ENCODE results near the gene GRIPAP1. TPM values are rescaled to one million over a fixed set of nuclear protein-coding genes. Genes with fewer than 3 reads are reported as not detected.

Gene GRIPAP1
- polyA plus RNA-seq, 3 donors: 3.8 to 103 (median 10.7) TPM

DNA sequence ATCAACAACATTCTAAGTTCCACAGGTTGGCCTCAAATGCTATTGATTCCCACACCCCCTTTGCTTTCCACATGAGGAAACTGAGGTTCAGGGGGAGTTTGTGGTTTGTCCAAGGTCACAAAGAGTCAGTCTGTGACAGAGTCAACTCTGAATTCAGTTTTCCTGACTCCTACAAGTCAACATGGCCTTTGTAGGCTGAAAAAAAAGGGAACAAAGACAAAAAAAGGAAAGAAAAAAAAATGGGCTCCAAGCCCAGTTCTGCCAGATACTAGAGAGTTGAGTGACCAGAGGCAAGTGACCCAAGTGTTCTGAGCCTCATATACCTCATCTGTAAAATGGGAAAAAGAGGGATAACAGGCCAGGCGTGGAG is 66.8 kb downstream of the GRIPAP1 start:
- Mint-ChIP-seq H3K9me3 (peaks cover 0 to 3% (median 0%) of the 10 kb centered on the region in 7 donors), H3K4me3 (no peak overlapping the region), H3K36me3 (peaks cover 32 to 59% of the 10 kb centered on the region in 2 donors), H3K27me3 (ENCODE audit: low read depth in 3 of 3) (peaks cover 0 to 3% (median 1%) of the 10 kb centered on the region in 3 donors), H3K27ac (peak overlapping the region in 6 of 7 donors; percentile 35 to 81 (median 58)), H3K4me1 (peaks cover 44% of the 10 kb centered on the region)
- Histone ChIP-seq H3K79me2 (ENCODE audit: insufficient read depth, low read length) (peaks cover 29% of the 10 kb centered on the region), H3K4me3 (replicated peaks in 1 of 3; ENCODE audit: low read depth in 2 of 3, low read length in 3 of 3) (no peak overlapping the region), H3K4me2 (replicated peaks; ENCODE audit: extremely low read depth, low read length, poor library complexity, severe bottlenecking) (no peak overlapping the region), H3K9ac (ENCODE audit: insufficient read depth, low read length, poor library complexity, severe bottlenecking) (no peak overlapping the region), H2AFZ (ENCODE audit: insufficient read depth, low read depth, low read length, poor library complexity, severe bottlenecking) (no peak overlapping the region), H4K20me1 (ENCODE audit: insufficient read depth, low read length) (peaks cover 9% of the 10 kb centered on the region), H3K36me3 (replicated peaks in 1 of 2; ENCODE audit: control insufficient read depth in 1 of 2, insufficient read depth in 2 of 2, low read length in 2 of 2) (peaks cover 27 to 39% of the 10 kb centered on the region in 2 donors), H3K9me3 (replicated peaks in 1 of 2; ENCODE audit: control insufficient read depth in 1 of 2, insufficient read depth in 1 of 2, low read length in 2 of 2) (no peaks in the 10 kb centered on the region), H3K27ac (ENCODE audit: low read depth in 1 of 2, low read length in 2 of 2) (peak overlapping the region in 1 of 2 donors; percentile 42), H3K27me3 (ENCODE audit: control insufficient read depth in 2 of 2, insufficient read depth in 2 of 2, low read length in 2 of 2) (no peaks in the 10 kb centered on the region), H3K4me1 (ENCODE audit: control insufficient read depth in 1 of 2, insufficient read depth in 2 of 2, low read length in 2 of 2) (peaks cover 39 to 40% of the 10 kb centered on the region in 2 donors)
- no CpG with 5 or more reads among the region's 1 CpG for WGBS (ENCODE audit: insufficient coverage)
- intact Hi-C loops (cut with micrococcal nuclease): no loop called here
- TF ChIP-seq, protein P1, sequence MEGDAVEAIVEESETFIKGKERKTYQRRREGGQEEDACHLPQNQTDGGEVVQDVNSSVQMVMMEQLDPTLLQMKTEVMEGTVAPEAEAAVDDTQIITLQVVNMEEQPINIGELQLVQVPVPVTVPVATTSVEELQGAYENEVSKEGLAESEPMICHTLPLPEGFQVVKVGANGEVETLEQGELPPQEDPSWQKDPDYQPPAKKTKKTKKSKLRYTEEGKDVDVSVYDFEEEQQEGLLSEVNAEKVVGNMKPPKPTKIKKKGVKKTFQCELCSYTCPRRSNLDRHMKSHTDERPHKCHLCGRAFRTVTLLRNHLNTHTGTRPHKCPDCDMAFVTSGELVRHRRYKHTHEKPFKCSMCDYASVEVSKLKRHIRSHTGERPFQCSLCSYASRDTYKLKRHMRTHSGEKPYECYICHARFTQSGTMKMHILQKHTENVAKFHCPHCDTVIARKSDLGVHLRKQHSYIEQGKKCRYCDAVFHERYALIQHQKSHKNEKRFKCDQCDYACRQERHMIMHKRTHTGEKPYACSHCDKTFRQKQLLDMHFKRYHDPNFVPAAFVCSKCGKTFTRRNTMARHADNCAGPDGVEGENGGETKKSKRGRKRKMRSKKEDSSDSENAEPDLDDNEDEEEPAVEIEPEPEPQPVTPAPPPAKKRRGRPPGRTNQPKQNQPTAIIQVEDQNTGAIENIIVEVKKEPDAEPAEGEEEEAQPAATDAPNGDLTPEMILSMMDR (IDR thresholded peaks at IDR 0.05): no peak
- DNase-seq: no peak

GRCh38 chrX:48934581-48935300 is 67.3 kb downstream of the GRIPAP1 start:
- WGBS (ENCODE audit: insufficient coverage): no CpG with 5 or more reads among the region's 7 CpGs
- Mint-ChIP-seq H3K27me3 (ENCODE audit: low read depth in 3 of 3) (peaks cover 0 to 3% (median 1%) of the 10 kb centered on the region in 3 donors), H3K4me3 (no peak overlapping the region), H3K9me3 (peaks cover 0 to 5% (median 0%) of the 10 kb centered on the region in 7 donors), H3K27ac (peak overlapping the region; percentile 35 to 84 (median 65)), H3K4me1 (peaks cover 41% of the 10 kb centered on the region), H3K36me3 (peaks cover 32 to 58% of the 10 kb centered on the region in 2 donors)
- TF ChIP-seq, protein P1 (IDR thresholded peaks at IDR 0.05): no peak
- Histone ChIP-seq H3K4me1 (ENCODE audit: control insufficient read depth in 1 of 2, insufficient read depth in 2 of 2, low read length in 2 of 2) (peaks cover 34 to 39% of the 10 kb centered on the region in 2 donors), H2AFZ (ENCODE audit: insufficient read depth, low read depth, low read length, poor library complexity, severe bottlenecking) (no peak overlapping the region), H3K27me3 (ENCODE audit: control insufficient read depth in 2 of 2, insufficient read depth in 2 of 2, low read length in 2 of 2) (no peaks in the 10 kb centered on the region), H4K20me1 (ENCODE audit: insufficient read depth, low read length) (peaks cover 9% of the 10 kb centered on the region), H3K27ac (ENCODE audit: low read depth in 1 of 2, low read length in 2 of 2) (peak overlapping the region in 1 of 2 donors; percentile 42), H3K4me2 (replicated peaks; ENCODE audit: extremely low read depth, low read length, poor library complexity, severe bottlenecking) (no peak overlapping the region), H3K4me3 (replicated peaks in 1 of 3; ENCODE audit: low read depth in 2 of 3, low read length in 3 of 3) (no peak overlapping the region), H3K9ac (ENCODE audit: insufficient read depth, low read length, poor library complexity, severe bottlenecking) (no peak overlapping the region), H3K79me2 (ENCODE audit: insufficient read depth, low read length) (peaks cover 23% of the 10 kb centered on the region), H3K36me3 (replicated peaks in 1 of 2; ENCODE audit: control insufficient read depth in 1 of 2, insufficient read depth in 2 of 2, low read length in 2 of 2) (peaks cover 25 to 39% of the 10 kb centered on the region in 2 donors), H3K9me3 (replicated peaks in 1 of 2; ENCODE audit: control insufficient read depth in 1 of 2, insufficient read depth in 1 of 2, low read length in 2 of 2) (no peaks in the 10 kb centered on the region)
- DNase-seq: peak in 1 of 3 donors; percentile 48
- intact Hi-C loops (cut with micrococcal nuclease): no loop called here
